Activated CD4-positive, CD25-positive, alpha-beta regulatory T cell treated with anti-CD3 and anti-CD28 coated beads, Interleukin-2, amount 50 U/mL, for 24 hours (primary cell): ENCODE results near the gene SLC7A14.

ENCODE experiments used
- ATAC-seq, 2 donors: fragments of 150-1000 bp; cut with Tn5 transposase; one replicate each; pipeline ENCODE4 v1.10.0; 2021; ENCODE audit warnings: mild to moderate bottlenecking in 1 of 2, moderate library complexity in 1 of 2

SLC7A14 gene

GRCh38 chr3:170532573-170532972 is 53.3 kb downstream of the SLC7A14 start:
- no peak for ATAC-seq

DNA sequence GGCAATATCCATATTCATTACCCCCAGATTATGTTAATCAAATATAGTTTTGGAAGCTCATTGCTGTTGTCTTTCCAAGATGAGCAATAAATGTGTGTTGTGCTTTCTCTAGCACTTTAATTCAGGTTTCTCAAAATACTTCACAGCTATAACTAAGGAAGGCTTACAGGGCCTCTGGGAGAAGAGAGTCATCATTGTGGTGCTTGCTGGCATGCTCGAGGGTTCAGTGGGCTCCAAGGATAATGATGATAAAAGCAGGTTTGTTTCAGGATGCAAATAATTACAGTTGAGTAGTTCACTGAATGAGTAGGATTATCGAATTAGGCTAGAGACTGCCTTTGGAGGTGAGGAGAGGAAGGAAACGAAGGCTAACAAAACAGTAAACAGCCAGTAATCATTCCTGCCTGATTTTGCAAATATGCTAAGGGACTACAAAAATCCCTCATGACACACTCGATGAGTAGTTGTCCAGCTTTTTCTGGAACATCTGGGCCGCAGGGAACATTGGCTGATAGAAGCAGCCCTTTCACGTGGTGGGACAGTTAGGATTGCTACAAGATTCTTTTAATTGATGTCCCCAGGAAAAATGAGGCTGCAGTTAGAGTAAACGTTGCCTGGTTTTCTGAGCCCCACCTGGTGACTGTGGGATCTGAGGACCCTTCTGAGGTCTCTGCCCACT is 54.1 kb downstream of the SLC7A14 start:
- ATAC-seq = no peak

GRCh38 chr3:170531054-170531453 is 54.8 kb downstream of the SLC7A14 start:
- ATAC-seq = no peak

- ATAC-seq = no peak
Measured at GRCh38 chr3:170529912-170530311, 56.0 kb downstream of the SLC7A14 start.

- ATAC-seq = no peak
Measured at GRCh38 chr3:170529346-170529745, 56.5 kb downstream of the SLC7A14 start.

- no peak for ATAC-seq
Measured at GRCh38 chr3:170528726-170529125, 57.1 kb downstream of the SLC7A14 start.

GRCh38 chr3:170524073-170524472 is 61.8 kb downstream of the SLC7A14 start:
- no peak for ATAC-seq

DNA sequence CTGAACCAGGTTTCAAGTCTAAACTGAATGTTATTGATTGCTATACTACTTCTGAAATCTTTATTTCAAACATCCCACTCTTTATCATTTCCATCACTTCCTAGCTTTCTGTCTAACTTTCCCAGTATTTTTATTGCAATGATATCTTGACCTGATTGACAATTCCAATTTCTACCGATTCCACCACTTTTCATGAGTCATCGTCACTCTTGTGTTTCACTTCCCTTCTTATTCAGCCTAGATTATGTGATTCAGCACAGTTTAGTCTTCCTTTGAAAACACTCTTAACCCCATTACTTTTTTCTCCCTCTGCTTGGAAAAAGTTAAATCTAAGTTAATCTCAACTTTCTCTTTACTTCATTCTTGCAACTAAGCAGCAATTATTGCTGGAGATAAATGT is 62.6 kb downstream of the SLC7A14 start:
- no peak for ATAC-seq

DNA sequence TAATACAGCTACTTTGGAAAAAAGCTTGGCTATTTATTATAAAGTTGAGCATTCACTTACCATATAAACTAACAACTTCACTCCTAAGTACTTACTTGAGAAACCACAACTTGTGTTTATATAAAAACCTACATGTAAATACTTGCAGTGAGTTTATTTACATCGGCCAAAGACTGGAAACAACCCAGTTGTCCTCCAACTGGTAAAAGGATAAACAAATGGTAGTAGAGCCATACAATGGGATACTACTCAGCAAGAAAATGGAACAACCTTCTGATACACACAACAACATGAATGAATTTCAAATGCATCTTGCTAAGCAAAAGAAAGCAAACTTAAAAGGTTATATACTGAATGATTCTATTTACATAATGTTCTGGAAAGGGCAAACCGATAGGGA is 63.7 kb downstream of the SLC7A14 start:
- no peak for ATAC-seq

DNA sequence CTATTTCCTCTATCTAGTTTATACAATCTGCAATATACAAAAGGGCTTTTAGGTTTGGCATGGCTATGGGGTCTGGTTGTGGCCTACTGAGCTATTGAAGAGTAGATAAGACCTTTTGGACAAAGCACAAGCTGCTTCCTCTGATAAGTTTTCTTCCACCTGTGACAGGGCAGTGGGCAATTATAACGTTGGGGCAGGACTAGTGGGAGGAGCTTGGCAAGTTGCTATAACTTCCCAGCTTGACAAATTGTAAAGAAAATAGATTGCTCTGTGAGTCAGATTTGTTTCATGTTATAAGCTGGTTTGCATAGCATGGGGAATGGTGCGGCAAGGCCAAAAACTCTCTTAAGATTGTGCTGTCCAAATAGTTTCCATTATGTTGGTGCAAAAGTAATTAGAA is 64.9 kb downstream of the SLC7A14 start:
- no peak for ATAC-seq

DNA sequence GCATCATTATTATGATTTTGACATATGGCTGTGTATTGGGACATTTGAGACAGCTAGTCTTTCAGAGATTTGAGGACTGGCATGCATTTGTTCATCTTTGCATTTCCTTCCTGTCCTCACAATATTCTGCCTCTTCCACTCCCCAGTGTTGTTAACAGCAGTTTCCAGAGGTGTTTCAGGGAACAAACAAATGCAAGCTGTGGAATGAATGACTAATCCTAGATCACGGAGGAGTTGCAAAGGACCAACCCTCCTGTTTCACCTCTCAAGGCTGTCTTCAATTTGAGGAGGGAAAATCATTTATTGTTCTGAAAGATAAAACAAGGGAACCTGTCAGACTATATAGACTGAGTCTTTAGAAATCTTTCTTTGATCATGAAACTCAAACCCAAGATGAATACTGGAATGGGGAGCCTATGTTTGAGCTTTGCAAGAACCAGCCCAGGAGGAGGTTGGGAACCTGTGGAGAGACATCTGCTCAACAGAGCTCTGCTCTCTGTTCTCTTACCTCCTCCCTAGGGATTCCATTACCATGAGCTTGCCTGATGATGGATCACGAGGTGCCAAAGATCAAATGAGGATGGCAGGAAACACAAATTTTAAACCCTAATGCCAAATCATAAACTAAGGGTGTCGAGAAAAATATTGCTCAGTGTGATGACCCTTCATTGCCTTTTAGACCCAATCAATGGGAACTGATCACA is 68.5 kb downstream of the SLC7A14 start:
- no peak for ATAC-seq

DNA sequence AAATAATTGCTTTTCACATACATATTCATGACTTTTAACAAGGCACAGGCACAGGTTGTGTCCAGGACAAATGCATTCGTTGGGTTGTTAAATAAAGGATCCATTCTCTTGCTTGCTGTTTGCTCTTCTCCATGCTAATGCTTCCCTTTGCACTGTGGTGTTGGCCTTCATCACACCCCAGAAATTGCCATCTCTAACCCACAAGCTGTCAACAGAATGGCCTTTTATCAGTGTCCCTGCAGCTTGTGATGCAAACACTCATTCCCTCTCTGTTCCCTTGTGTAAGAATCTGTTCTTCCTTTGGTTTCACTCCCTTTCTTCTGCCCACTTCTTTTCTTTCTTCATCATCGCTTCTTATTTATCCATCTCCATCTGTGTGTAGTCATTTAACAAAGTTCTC is 72.2 kb downstream of the SLC7A14 start:
- no peak for ATAC-seq

GRCh38 chr3:170511371-170511770 is 74.5 kb downstream of the SLC7A14 start:
- no peak for ATAC-seq

GRCh38 chr3:170508839-170509238 is 77.0 kb downstream of the SLC7A14 start:
- ATAC-seq = no peak

- ATAC-seq = no peak
Measured at GRCh38 chr3:170508291-170508690, 77.6 kb downstream of the SLC7A14 start.

- no peak for ATAC-seq
Measured at GRCh38 chr3:170507063-170507462, 78.8 kb downstream of the SLC7A14 start.

DNA sequence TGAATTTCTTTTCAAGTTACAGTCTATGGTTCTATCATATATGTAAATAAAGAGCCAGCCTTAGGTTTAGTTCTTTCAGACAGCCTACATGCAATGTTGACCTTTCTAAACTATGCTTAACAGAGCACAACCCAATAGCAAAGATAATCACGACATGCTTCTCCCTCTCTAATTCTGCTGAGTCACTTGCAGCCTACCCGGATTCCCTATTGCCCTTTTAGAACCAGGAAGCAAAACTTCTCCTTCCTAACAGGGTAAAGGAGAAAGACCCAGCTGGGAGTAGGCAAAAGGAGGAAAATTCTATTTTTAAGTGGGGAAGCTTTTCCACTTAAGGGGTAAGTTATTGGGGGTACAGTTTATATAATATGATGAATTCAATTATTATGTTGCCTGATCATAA is 79.3 kb downstream of the SLC7A14 start:
- no peak for ATAC-seq

GRCh38 chr3:170502297-170502696 is 83.6 kb downstream of the SLC7A14 start:
- ATAC-seq = no peak

GRCh38 chr3:170500995-170501394 is 84.9 kb downstream of the SLC7A14 start:
- ATAC-seq = no peak

DNA sequence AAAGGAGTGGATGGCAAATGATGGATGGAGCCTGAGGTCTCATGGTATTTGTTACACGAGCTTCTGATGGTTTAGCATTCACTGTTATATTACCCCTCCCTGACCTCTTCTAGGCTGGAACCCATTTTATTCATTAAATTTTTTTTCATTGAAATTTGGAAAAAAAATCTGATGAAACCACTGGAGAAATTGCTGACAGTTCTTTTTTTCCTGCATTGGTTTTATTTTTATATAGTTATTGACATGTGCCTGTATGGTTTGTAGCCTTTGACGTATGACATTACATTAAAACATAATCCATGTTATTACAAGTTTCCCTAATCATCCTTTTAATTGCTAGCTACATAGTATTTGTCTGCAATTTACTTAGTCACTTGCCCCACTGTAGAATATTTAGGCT is 85.4 kb downstream of the SLC7A14 start:
- no peak for ATAC-seq

GRCh38 chr3:170499562-170500156 is 86.2 kb downstream of the SLC7A14 start:
- no peak for ATAC-seq

DNA sequence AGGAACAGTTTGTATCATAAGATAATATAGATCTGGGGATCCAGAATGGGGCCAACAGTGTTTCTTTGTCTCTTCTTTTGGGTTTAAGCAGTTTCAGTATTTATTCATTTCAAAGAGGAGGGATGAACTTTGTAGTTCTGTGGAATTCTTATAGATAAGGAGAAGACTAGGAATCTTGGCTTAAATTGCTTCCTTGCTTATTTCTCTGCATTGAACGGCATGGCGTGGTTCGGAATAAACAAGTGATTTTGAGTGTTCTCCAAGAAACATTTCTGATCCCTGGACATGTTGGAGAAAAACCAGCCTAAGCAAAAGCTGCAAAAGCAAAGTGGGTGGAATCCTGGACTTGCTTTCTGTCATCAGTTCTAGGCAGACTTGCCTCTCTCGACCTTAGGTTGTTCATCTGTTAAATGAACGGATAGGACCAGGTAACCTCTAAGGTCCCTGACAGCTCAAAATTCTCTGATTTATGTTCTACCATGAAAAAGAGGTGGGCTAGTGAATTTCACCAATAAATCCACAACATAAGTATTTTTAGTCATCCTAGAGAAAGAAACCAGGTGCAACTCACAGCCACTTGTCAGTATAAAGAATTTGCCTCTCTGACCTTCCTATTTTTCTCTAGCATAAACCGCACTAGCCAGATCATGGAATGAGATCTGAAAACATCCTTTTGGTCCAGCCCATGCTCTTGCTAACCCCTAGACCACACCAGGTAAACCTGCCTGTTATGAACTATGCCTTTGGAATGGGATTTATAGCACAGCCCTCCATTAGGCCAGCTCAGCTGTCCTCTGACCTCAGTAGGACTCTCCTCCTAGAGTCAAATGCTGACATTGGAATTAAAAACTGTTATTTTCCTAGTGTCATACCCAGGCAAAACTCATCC is 88.4 kb downstream of the SLC7A14 start:
- no peak for ATAC-seq

DNA sequence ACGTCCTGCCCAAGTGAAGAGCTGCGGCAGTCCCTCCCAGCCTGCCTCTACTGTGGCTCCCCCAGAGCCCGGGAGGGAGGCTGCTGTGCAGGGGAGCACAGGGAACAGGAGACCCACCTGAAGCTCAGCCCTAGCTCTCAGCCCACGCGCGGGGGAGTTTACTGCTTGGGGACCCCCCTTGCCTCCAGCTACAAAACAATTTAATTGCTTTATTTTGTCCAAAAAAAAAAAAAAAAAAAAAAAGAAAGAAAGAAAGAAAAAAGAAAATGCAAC is 89.1 kb downstream of the SLC7A14 start:
- ATAC-seq = no peak
